Medulla oblongata (tissue), 1 donor: ENCODE results near the gene RUNDC1.

Experiments used
- DNase-seq: peaks from one replicate; pipeline ENCODE4 v3.0.0-alpha.2; 2015; ENCODE audit errors: extremely low spot score

The RUNDC1 gene

DNA sequence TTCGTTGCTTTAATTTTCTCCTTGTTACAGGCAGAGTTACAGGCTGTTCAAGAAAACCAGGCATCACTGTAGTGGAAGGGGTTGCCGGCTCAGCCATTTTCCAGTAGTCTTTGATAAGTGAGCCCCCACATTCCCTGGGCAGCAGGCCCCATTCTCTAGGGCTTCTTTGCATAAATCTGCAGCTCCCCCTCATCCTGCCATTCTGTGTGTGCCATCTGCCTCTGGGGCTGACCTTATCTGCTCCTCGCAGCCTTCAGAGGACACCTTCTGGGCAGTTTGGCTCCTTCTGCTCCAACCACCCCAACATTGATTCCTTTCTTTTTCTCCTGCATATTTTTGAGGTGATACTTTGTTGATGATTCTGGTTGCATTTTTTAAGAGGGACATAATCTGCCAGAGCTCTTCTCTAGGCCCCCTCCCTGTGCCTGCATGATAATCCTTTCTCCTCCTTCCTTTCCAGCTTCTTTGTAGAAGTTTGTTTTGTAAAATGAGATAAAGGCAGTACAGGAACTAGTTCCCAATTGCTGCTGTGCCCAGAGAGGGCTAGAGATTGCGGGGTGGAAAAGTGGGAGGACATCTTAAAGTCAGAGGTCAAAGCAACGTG is 61.8 kb downstream of the RUNDC1 start:
- no peak for DNase-seq
